HEK293T (cell line): ENCODE results near the gene RNASE2.
"Not testable (repeated sequence)": the region's sequence is repeated elsewhere in the genome, so short reads cannot be mapped to it uniquely, and the experiment has no call there.

Experiments
- FOXK2 ChIP-seq: fragments of 450-650 bp; IDR thresholded peaks from 2 replicates; pipeline ENCODE4 v1.6.1; 2016; ENCODE audit warnings: mild to moderate bottlenecking
- SP1 ChIP-seq: fragments of 450-650 bp; IDR thresholded peaks from 2 replicates; pipeline ENCODE4 v1.6.1; 2017

- not testable (repeated sequence) for TF ChIP-seq SP1, FOXK2
Measured at GRCh38 chr14:20958946-20959345, 3.7 kb downstream of the RNASE2 start.
